Measurements from ENCODE around the gene CTNND1. TPM values are rescaled to one million over a fixed set of nuclear protein-coding genes. Genes with fewer than 3 reads are reported as not detected.

The CTNND1 gene
- total RNA-seq, 1 donor from 2014 or later = 69.5 TPM

- no peak for DNase-seq (ENCODE audit: low spot score in 2 of 2)
- H3K27ac ChIP-seq = peak overlapping the region; percentile 86 to 87
- peak overlapping the region; percentile 27 to 51 for H3K4me3 ChIP-seq
- peaks cover 14 to 72% of the 10 kb centered on the region in 2 donors for H3K4me1 ChIP-seq
- H3K27me3 ChIP-seq = no peaks in the 10 kb centered on the region
- intact Hi-C loops (cut with DNase I) = loop anchor here (2.0 kb wide), 1 partner anchor 15 kb away; no protein-coding TSS in a partner anchor
- no peak for TF ChIP-seq CTCF (IDR thresholded peaks at IDR 0.05)
- no peaks in the 10 kb centered on the region for H3K9me3 ChIP-seq
- H3K36me3 ChIP-seq = no peaks in the 10 kb centered on the region
These were observed 16.3 kb downstream of the CTNND1 start for GRCh38 chr11:57777969-57778317.

GRCh38 chr11:57778318-57779037, 16.9 kb downstream of the CTNND1 start:
- DNase-seq (ENCODE audit: low spot score in 2 of 2) = peak in 1 of 2 donors; percentile 94
- H3K27ac ChIP-seq = peak overlapping the region; percentile 86 to 87
- no peaks in the 10 kb centered on the region for H3K9me3 ChIP-seq
- intact Hi-C loops (cut with DNase I) = loop anchor here (2.0 kb wide), 1 partner anchor 16 kb away; no protein-coding TSS in a partner anchor
- peak overlapping the region; percentile 27 to 51 for H3K4me3 ChIP-seq
- no peak for TF ChIP-seq CTCF (IDR thresholded peaks at IDR 0.05)
- H3K4me1 ChIP-seq = peaks cover 14 to 68% of the 10 kb centered on the region in 2 donors
- no peaks in the 10 kb centered on the region for H3K36me3 ChIP-seq
- no peaks in the 10 kb centered on the region for H3K27me3 ChIP-seq

- no peak for DNase-seq (ENCODE audit: low spot score in 2 of 2)
- intact Hi-C loops (cut with DNase I) = loop anchor here (2.0 kb wide), 1 partner anchor 16 kb away; no protein-coding TSS in a partner anchor
- peaks cover 14 to 61% of the 10 kb centered on the region in 2 donors for H3K4me1 ChIP-seq
- H3K27ac ChIP-seq = peak overlapping the region; percentile 86 to 87
- no peaks in the 10 kb centered on the region for H3K36me3 ChIP-seq
- H3K27me3 ChIP-seq = no peaks in the 10 kb centered on the region
- H3K9me3 ChIP-seq = no peaks in the 10 kb centered on the region
- H3K4me3 ChIP-seq = peak overlapping the region in 1 of 2 donors; percentile 51
- no peak for TF ChIP-seq CTCF (IDR thresholded peaks at IDR 0.05)
These were observed 17.7 kb downstream of the CTNND1 start for GRCh38 chr11:57779276-57779675.

DNA sequence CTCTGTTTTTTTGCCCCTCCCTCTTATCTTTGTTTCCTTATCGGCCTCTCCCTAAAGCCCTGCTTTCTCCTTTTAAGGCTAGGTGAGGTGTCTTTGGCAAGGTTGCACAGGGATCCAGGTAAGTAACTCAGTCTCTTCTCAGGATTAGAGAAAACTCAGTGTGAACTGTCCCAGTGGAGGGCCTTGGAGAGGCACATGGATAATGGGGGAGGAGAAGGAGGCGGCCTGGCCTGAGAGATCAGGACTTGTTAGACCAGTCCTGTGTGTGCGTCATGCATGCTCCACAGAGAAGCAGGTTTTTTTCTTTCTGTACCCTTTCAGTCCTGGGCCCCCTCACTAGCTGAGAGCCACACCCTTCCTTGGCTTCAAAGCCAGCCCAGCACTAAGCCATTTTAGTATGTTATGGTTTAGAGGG, 19.9 kb downstream of the CTNND1 start:
- no peaks in the 10 kb centered on the region for H3K27me3 ChIP-seq
- H3K27ac ChIP-seq = peak overlapping the region; percentile 3 to 21
- no peak for DNase-seq (ENCODE audit: low spot score in 2 of 2)
- no peak for TF ChIP-seq CTCF (IDR thresholded peaks at IDR 0.05)
- H3K9me3 ChIP-seq = no peaks in the 10 kb centered on the region
- intact Hi-C loops (cut with DNase I) = no loop called here
- H3K36me3 ChIP-seq = no peaks in the 10 kb centered on the region
- H3K4me3 ChIP-seq = no peak overlapping the region
- H3K4me1 ChIP-seq = peaks cover 14 to 61% of the 10 kb centered on the region in 2 donors

- no peak overlapping the region for H3K4me3 ChIP-seq
- no peaks in the 10 kb centered on the region for H3K9me3 ChIP-seq
- DNase-seq (ENCODE audit: low spot score in 2 of 2) = no peak
- no peaks in the 10 kb centered on the region for H3K27me3 ChIP-seq
- intact Hi-C loops (cut with DNase I) = no loop called here
- no peak for TF ChIP-seq CTCF (IDR thresholded peaks at IDR 0.05)
- no peaks in the 10 kb centered on the region for H3K36me3 ChIP-seq
- peaks cover 0 to 47% of the 10 kb centered on the region in 2 donors for H3K4me1 ChIP-seq
- no peak overlapping the region for H3K27ac ChIP-seq
These were observed 23.5 kb downstream of the CTNND1 start for GRCh38 chr11:57785072-57785471.
